ENCODE results near the gene FOXJ1.

- no peak for TF ChIP-seq EP300 (IDR thresholded peaks at IDR 0.05)
- TF ChIP-seq CTCF (IDR thresholded peaks at IDR 0.05), result no peak
- no peak for TF ChIP-seq POLR2A (IDR thresholded peaks at IDR 0.05)
Observed at GRCh38 chr17:76164331-76164730, 23.3 kb upstream of the FOXJ1 start.

All from ovary (tissue), 3 donors.